NT2/D1 (cell line): ENCODE data around the gene SORCS1.
"Not testable (repeated sequence)": the region's sequence is repeated elsewhere in the genome, so short reads cannot be mapped to it uniquely, and the experiment has no call there.

ENCODE experiments used
- SUZ12 ChIP-seq: IDR thresholded peaks from 2 replicates; pipeline ENCODE4 v1.6.1; 2011; ENCODE audit not compliant: insufficient read length, insufficient read depth; ENCODE audit errors: extremely low read depth
- YY1 ChIP-seq: IDR thresholded peaks from 2 replicates; pipeline ENCODE4 v1.6.1; 2011; ENCODE audit not compliant: insufficient read length, insufficient read depth
- ZNF274 ChIP-seq: IDR thresholded peaks from 2 replicates; pipeline ENCODE4 v1.6.1; 2011; ENCODE audit warnings: mild to moderate bottlenecking, low read depth, low read length

DNA sequence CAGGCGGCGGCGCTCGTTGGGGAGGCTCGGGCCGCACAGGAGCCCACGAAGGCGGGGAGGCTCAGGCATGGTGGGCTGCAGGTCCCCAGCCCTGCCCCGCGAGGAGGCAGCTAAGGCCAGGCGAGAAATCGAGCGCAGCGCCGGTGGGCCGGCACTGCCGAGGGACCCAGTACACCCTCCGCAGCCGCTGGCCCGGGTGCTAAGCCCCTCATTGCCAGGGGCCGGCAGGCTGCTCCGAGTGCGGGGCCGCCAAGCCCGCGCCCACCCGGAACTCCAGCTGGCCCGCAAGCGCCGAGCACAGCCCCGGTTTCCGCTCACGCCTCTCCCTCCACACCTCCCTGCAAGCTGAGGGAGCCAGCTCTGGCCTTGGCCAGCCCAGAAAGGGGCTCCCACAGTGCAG lies 236.4 kb downstream of the SORCS1 start:
- not testable (repeated sequence) for TF ChIP-seq ZNF274, YY1, SUZ12
